GM15510 (cell line): ENCODE results near the gene LITAFD.

Experiments used
- POLR2A ChIP-seq: IDR thresholded peaks from 3 replicates; pipeline ENCODE4 v1.6.1; 2011; ENCODE audit warnings: borderline replicate concordance; ENCODE audit not compliant: insufficient read length; ENCODE audit errors: extremely low read depth

LITAFD gene

GRCh38 chr16:8866118-8866883, 15.8 kb upstream of the LITAFD start:
- TF ChIP-seq POLR2A: no peak

- no peak for TF ChIP-seq POLR2A
Measured at GRCh38 chr16:8866884-8867215, 15.3 kb upstream of the LITAFD start.

GRCh38 chr16:8867216-8867931, 14.8 kb upstream of the LITAFD start:
- no peak for TF ChIP-seq POLR2A

- no peak for TF ChIP-seq POLR2A
Measured at GRCh38 chr16:8867932-8868415, 14.2 kb upstream of the LITAFD start.

- peak; percentile 72 for TF ChIP-seq POLR2A
Measured at GRCh38 chr16:8868416-8869211, 13.5 kb upstream of the LITAFD start, which contains the start of gene CARHSP1. CARHSP1 (minus strand) TSS chr16:8869006; CDS start chr16:8859328, 9,678 bp downstream.

GRCh38 chr16:8869212-8869987, 12.8 kb upstream of the LITAFD start:
- TF ChIP-seq POLR2A: no peak

GRCh38 chr16:8872071-8872470, 10.1 kb upstream of the LITAFD start:
- no peak for TF ChIP-seq POLR2A

GRCh38 chr16:8872967-8873865, 8.9 kb upstream of the LITAFD start:
- TF ChIP-seq POLR2A: no peak

- TF ChIP-seq POLR2A: no peak
Measured at GRCh38 chr16:8874388-8874787, 7.8 kb upstream of the LITAFD start.

- no peak for TF ChIP-seq POLR2A
Measured at GRCh38 chr16:8877894-8878522, 4.1 kb upstream of the LITAFD start.

- no peak for TF ChIP-seq POLR2A
Measured at GRCh38 chr16:8878523-8878911, 3.6 kb upstream of the LITAFD start.

GRCh38 chr16:8880839-8881510, 1.2 kb upstream of the LITAFD start:
- no peak for TF ChIP-seq POLR2A
